Activated B cell treated with CpG ODN at 0.5 μM for 24 hours (primary cell): Measurements from ENCODE around the gene EFCAB8. TPM values are rescaled to one million over a fixed set of nuclear protein-coding genes. Genes with fewer than 3 reads are reported as not detected.

Experiments used
- ATAC-seq: fragments of 200-7000 bp; cut with Tn5 transposase; one replicate; pipeline ENCODE4 v1.10.0; 2021; ENCODE audit warnings: low read depth, mild to moderate bottlenecking, moderate library complexity
- CTCF ChIA-PET: fragments of 350-600 bp; sonication (Branson Sonifier 250); formaldehyde crosslinking; loops from one replicate; lab custom pipeline; 2021; ENCODE audit warnings: antibody characterized with exemption; lab: Charles Lee
- POLR2A ChIA-PET: fragments of 350-600 bp; sonication (Branson Sonifier 250); formaldehyde crosslinking; loops from one replicate; lab custom pipeline; 2021; ENCODE audit warnings: antibody characterized with exemption; lab: Charles Lee
- DNase-seq: peaks from one replicate; pipeline ENCODE4 v3.0.0; 2022
- H3K27ac Mint-ChIP-seq: one replicate; pipeline ENCODE4 v1.8.0; 2020; ENCODE audit warnings: mixed read lengths
- H3K27me3 Mint-ChIP-seq: one replicate; pipeline ENCODE4 v1.8.0; 2021; ENCODE audit warnings: mixed read lengths
- H3K36me3 Mint-ChIP-seq: one replicate; pipeline ENCODE4 v1.8.0; 2021; ENCODE audit warnings: low read depth, mixed read lengths
- H3K4me1 Mint-ChIP-seq: one replicate; pipeline ENCODE4 v1.8.0; 2021; ENCODE audit warnings: mixed read lengths
- H3K4me3 Mint-ChIP-seq: one replicate; pipeline ENCODE4 v1.8.0; 2020; ENCODE audit warnings: mild to moderate bottlenecking, mixed read lengths
- H3K9me3 Mint-ChIP-seq: one replicate; pipeline ENCODE4 v1.8.0; 2020; ENCODE audit warnings: mixed read lengths
- intact Hi-C: fragments of 100-400 bp; cut with micrococcal nuclease; formaldehyde crosslinking; loops from one replicate; pipeline ENCODE4 v1.15.1; 2024
- total RNA-seq: library from RNA; stranded (reverse); gene quantifications from 2 replicates; pipeline ENCODE4 v1.2.3, GENCODE V29; 2022
- TF ChIP-seq, protein P1 (sequence below): fragments of 200-600 bp; IDR thresholded peaks from one replicate; pipeline ENCODE4 v1.8.0; 2022; ENCODE audit warnings: antibody characterized with exemption, mild to moderate bottlenecking

Gene EFCAB8
- total RNA-seq, 1 donor from 2014 or later = 0.71 TPM

DNA sequence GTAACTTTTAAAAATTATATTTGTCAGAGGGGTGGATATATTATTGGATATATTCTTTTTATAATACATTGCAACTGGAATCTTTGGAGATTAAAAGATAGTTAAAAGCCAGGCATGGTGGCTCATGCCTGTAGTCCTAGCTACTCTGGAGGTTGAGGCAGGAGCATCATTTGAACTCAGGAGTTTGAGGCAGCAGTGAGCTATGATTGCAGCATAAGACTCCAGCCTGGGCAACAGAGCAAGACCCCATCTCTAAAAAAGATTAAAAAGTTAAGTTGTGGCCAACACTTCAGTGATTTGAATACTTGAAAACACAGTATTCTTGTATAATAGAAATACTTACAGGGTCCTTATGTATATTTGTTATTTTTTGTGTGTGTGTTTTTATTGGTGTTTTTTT is 23.8 kb upstream of the EFCAB8 start:
- ChIA-PET CTCF (no interaction called here), POLR2A (no interaction called here)
- H3K27me3 Mint-ChIP-seq = no peaks in the 10 kb centered on the region
- H3K27ac Mint-ChIP-seq = no peak overlapping the region
- H3K4me3 Mint-ChIP-seq = no peak overlapping the region
- peaks cover 3% of the 10 kb centered on the region for H3K4me1 Mint-ChIP-seq
- intact Hi-C loops = loop anchor here (5.0 kb wide), 1 partner anchor 43 kb away; no protein-coding TSS in a partner anchor
- no peak for DNase-seq
- H3K9me3 Mint-ChIP-seq = no peaks in the 10 kb centered on the region
- TF ChIP-seq, protein P1, sequence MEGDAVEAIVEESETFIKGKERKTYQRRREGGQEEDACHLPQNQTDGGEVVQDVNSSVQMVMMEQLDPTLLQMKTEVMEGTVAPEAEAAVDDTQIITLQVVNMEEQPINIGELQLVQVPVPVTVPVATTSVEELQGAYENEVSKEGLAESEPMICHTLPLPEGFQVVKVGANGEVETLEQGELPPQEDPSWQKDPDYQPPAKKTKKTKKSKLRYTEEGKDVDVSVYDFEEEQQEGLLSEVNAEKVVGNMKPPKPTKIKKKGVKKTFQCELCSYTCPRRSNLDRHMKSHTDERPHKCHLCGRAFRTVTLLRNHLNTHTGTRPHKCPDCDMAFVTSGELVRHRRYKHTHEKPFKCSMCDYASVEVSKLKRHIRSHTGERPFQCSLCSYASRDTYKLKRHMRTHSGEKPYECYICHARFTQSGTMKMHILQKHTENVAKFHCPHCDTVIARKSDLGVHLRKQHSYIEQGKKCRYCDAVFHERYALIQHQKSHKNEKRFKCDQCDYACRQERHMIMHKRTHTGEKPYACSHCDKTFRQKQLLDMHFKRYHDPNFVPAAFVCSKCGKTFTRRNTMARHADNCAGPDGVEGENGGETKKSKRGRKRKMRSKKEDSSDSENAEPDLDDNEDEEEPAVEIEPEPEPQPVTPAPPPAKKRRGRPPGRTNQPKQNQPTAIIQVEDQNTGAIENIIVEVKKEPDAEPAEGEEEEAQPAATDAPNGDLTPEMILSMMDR = no peak
- ATAC-seq = no peak
- peaks cover 88% of the 10 kb centered on the region for H3K36me3 Mint-ChIP-seq

GRCh38 chr20:32837157-32837556 is 21.6 kb upstream of the EFCAB8 start:
- Mint-ChIP-seq H3K27ac (no peak overlapping the region), H3K4me1 (peaks cover under 1% of the 10 kb centered on the region)

DNA sequence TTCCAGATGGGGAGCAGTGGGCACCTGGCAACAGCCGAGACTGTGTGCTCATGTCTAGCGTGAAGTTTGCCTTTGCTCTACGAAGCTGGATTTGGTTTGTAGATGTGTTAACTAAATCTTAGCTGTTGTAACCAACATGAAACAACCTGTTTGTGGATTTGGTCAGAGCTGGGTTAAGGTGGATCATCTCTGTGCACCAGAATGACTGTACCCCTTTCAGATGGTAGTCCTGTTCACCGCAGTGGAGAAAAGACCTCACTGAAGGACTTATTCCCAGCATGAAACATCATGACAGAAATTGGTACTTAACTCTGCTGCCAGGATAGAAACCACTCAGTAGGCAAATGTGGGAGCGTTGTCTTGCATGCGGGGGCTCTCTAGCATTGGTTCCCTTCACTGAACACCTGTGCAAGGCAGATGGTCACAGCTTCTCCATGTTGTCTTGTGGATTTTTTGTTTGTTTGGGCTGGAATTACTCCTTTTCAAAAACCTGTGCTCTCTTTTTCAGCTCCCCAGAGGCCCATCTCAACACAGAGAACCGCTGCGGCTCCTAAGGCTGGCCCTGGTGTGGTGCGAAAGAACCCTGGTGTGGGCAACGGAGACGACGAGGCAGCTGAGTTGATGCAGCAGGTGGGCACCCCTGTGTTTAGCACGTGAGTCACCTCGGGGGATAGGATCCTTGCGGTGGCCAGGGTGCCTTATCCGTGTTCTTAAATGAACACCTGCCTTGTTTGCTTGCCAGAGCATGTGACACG is 19.3 kb upstream of the EFCAB8 start:
- intact Hi-C loops = no loop called here
- Mint-ChIP-seq H3K4me3 (no peak overlapping the region), H3K27ac (no peak overlapping the region), H3K4me1 (no peaks in the 10 kb centered on the region), H3K9me3 (no peaks in the 10 kb centered on the region), H3K27me3 (no peaks in the 10 kb centered on the region), H3K36me3 (peaks cover 79% of the 10 kb centered on the region)
- ATAC-seq (no peak), DNase-seq (no peak)
- POLR2A ChIA-PET = no interaction called here
- CTCF ChIA-PET = interaction anchor here (1.2 kb wide), 1 partner anchor 49 kb away, joined by 3 read pairs; no protein-coding TSS in a partner anchor
- TF ChIP-seq, protein P1 = no peak

More at GRCh38 chr20:32837157-32837556, 21.6 kb upstream of the EFCAB8 start:
- intact Hi-C loops = no loop called here
- ChIA-PET CTCF (no interaction called here), POLR2A (no interaction called here)
- no peaks in the 10 kb centered on the region for H3K27me3 Mint-ChIP-seq
- no peak for ATAC-seq
- H3K4me3 Mint-ChIP-seq = no peak overlapping the region
- TF ChIP-seq, protein P1 = no peak
- DNase-seq = no peak
- H3K36me3 Mint-ChIP-seq = peaks cover 82% of the 10 kb centered on the region
- H3K9me3 Mint-ChIP-seq = no peaks in the 10 kb centered on the region

GRCh38 chr20:32839982-32840285 is 18.8 kb upstream of the EFCAB8 start:
- H3K27ac Mint-ChIP-seq = no peak overlapping the region
- H3K36me3 Mint-ChIP-seq = peaks cover 80% of the 10 kb centered on the region
- no peaks in the 10 kb centered on the region for H3K4me1 Mint-ChIP-seq
- no peaks in the 10 kb centered on the region for H3K9me3 Mint-ChIP-seq
- TF ChIP-seq, protein P1 = no peak
- no peak for DNase-seq
- no peak overlapping the region for H3K4me3 Mint-ChIP-seq
- CTCF ChIA-PET = no interaction called here
- no peaks in the 10 kb centered on the region for H3K27me3 Mint-ChIP-seq
- intact Hi-C loops = no loop called here
- no peak for ATAC-seq
- POLR2A ChIA-PET = no interaction called here

DNA sequence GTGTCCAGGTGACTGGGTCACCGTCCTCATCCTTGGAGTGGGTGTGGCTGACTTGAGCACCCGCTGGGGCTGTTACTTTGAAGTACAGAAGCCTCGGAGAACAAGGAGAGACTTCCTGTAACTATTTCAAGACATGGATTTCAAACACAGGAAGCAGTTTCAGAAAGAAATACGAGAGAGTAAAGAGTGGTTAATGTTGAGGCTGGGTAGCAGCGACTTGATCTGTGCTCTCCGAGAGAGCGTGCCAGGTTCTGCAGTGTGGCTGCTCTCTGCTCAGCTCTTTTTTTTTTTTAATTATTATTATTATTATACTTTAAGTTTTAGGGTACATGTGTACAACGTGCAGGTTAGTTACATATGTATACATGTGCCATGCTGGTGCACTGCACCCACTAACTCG is 17.5 kb upstream of the EFCAB8 start:
- Mint-ChIP-seq H3K9me3 (no peaks in the 10 kb centered on the region), H3K4me1 (no peaks in the 10 kb centered on the region), H3K27ac (no peak overlapping the region), H3K4me3 (no peak overlapping the region), H3K36me3 (peaks cover 83% of the 10 kb centered on the region), H3K27me3 (no peaks in the 10 kb centered on the region)
- ATAC-seq (no peak), DNase-seq (no peak)
- CTCF ChIA-PET = no interaction called here
- POLR2A ChIA-PET = no interaction called here
- intact Hi-C loops = no loop called here
- TF ChIP-seq, protein P1 = no peak
